Measurements from ENCODE around the gene APOD.

GRCh38 chr3:195549931-195550519 is 33.7 kb downstream of the APOD start:
- TF ChIP-seq POLR2A (IDR thresholded peaks at IDR 0.05) = no peak
- no peak for TF ChIP-seq CTCF (IDR thresholded peaks at IDR 0.05)
